ENCODE data around the gene PSEN2. TPM values are rescaled to one million over a fixed set of nuclear protein-coding genes. Genes with fewer than 3 reads are reported as not detected.

The PSEN2 gene
- total RNA-seq, 1 experiment from 2014 or later, result 14.8 TPM

- Histone ChIP-seq H3K9me2 (ENCODE audit: insufficient read depth) (no peaks in the 10 kb centered on the region), H3F3A (ENCODE audit: insufficient read depth, low read depth) (no peaks in the 10 kb centered on the region), H3K27ac (no peak overlapping the region), H2AFZ (no peak overlapping the region), H3K36me3 (ENCODE audit: low read depth) (no peaks in the 10 kb centered on the region; the same call in 1 of the 2 replicates), H3K9me3 (ENCODE audit: insufficient read depth, low read depth) (no peaks in the 10 kb centered on the region), H3K27me3 (ENCODE audit: insufficient read depth, low read depth) (no peaks in the 10 kb centered on the region), H4K20me1 (ENCODE audit: insufficient read depth) (no peaks in the 10 kb centered on the region), H3K4me1 (replicated peaks; ENCODE audit: insufficient read depth) (no peaks in the 10 kb centered on the region), H3K4me2 (no peak overlapping the region), H3K79me2 (ENCODE audit: low read depth) (no peaks in the 10 kb centered on the region), H3K4me3 (no peak overlapping the region)
- BruUV-seq (replicated peaks), result no TSS peak
- DNase-seq, result no peak
- no peak for TF ChIP-seq EZH2 (IDR thresholded peaks at IDR 0.05; ENCODE audit: low read depth)
- TF ChIP-seq CTCF (conservative IDR thresholded peaks at IDR 0.05), result no peak
- CTCF ChIA-PET, result no interaction called here
- intact Hi-C loops (cut with micrococcal nuclease; ENCODE audit: unreplicated experiment), result no loop called here
- POLR2A ChIA-PET (ENCODE audit: unreplicated experiment), result no interaction called here
Measured at GRCh38 chr1:226902601-226903000, 32.2 kb downstream of the PSEN2 start.

- ChIA-PET POLR2A (ENCODE audit: unreplicated experiment) (interaction anchor here (0.7 kb wide), 1 partner anchor 420 kb away, joined by 3 read pairs; no protein-coding TSS in a partner anchor), CTCF (interaction anchor here (0.6 kb wide), 2 partner anchors 497 to 522 kb away, joined by 4 read pairs; no protein-coding TSS in a partner anchor)
- BruUV-seq (replicated peaks), result no TSS peak
- TF ChIP-seq EZH2 (IDR thresholded peaks at IDR 0.05; ENCODE audit: low read depth) (no peak), CTCF (conservative IDR thresholded peaks at IDR 0.05) (no peak)
- no peaks in the 10 kb centered on the region for H3K4me1 ChIP-seq (replicated peaks; ENCODE audit: insufficient read depth)
- no peak overlapping the region for H3K27ac ChIP-seq
- intact Hi-C loops (cut with micrococcal nuclease; ENCODE audit: unreplicated experiment), result no loop called here
- H2AFZ ChIP-seq, result no peak overlapping the region
- DNase-seq, result no peak
- no peaks in the 10 kb centered on the region for H3K9me3 ChIP-seq (ENCODE audit: insufficient read depth, low read depth)
- H3K4me2 ChIP-seq, result no peak overlapping the region
- H3F3A ChIP-seq (ENCODE audit: insufficient read depth, low read depth), result no peaks in the 10 kb centered on the region
- H3K9me2 ChIP-seq (ENCODE audit: insufficient read depth), result no peaks in the 10 kb centered on the region
- no peaks in the 10 kb centered on the region for H4K20me1 ChIP-seq (ENCODE audit: insufficient read depth)
- H3K27me3 ChIP-seq (ENCODE audit: insufficient read depth, low read depth), result no peaks in the 10 kb centered on the region
- no peaks in the 10 kb centered on the region for H3K79me2 ChIP-seq (ENCODE audit: low read depth)
- H3K36me3 ChIP-seq (ENCODE audit: low read depth), result no peaks in the 10 kb centered on the region
- no peak overlapping the region for H3K4me3 ChIP-seq
Measured at GRCh38 chr1:226903819-226904716, 33.7 kb downstream of the PSEN2 start.

GRCh38 chr1:226904772-226905171, 34.4 kb downstream of the PSEN2 start:
- Histone ChIP-seq H3K4me1 (replicated peaks; ENCODE audit: insufficient read depth) (no peaks in the 10 kb centered on the region), H3K9me3 (ENCODE audit: insufficient read depth, low read depth) (no peaks in the 10 kb centered on the region), H2AFZ (no peak overlapping the region), H3K36me3 (ENCODE audit: low read depth) (no peaks in the 10 kb centered on the region), H3K79me2 (ENCODE audit: low read depth) (no peaks in the 10 kb centered on the region), H4K20me1 (ENCODE audit: insufficient read depth) (no peaks in the 10 kb centered on the region), H3K4me3 (no peak overlapping the region), H3K27me3 (ENCODE audit: insufficient read depth, low read depth) (no peaks in the 10 kb centered on the region), H3F3A (ENCODE audit: insufficient read depth, low read depth) (no peaks in the 10 kb centered on the region), H3K4me2 (no peak overlapping the region), H3K9me2 (ENCODE audit: insufficient read depth) (no peaks in the 10 kb centered on the region), H3K27ac (no peak overlapping the region)
- no peak for DNase-seq
- POLR2A ChIA-PET (ENCODE audit: unreplicated experiment), result interaction anchor here (0.7 kb wide), 1 partner anchor 419 kb away, joined by 3 read pairs; no protein-coding TSS in a partner anchor
- intact Hi-C loops (cut with micrococcal nuclease; ENCODE audit: unreplicated experiment), result no loop called here
- TF ChIP-seq EZH2 (IDR thresholded peaks at IDR 0.05; ENCODE audit: low read depth), result no peak
- no peak for TF ChIP-seq CTCF (conservative IDR thresholded peaks at IDR 0.05)
- BruUV-seq (replicated peaks), result no TSS peak
- CTCF ChIA-PET, result no interaction called here
